ENCODE data around the gene GNAS.

The GNAS gene

DNA sequence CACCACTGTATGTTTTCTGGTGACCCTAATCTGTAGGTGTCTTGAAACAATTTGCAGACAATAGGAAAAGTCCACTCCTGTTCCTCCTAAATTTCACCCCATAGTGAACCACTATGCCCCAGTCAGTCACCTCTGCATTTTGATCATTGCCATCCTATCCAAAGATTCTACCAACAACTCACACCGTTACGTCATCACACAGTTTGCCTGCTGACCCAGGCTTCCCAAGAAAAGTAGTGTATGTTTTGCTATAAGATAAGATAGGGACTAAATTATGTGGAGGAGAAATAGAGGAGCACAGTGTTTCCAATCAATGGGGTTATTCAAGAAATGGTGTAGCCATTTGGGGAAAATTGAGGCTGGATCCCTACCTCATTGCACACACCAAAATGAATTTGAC lies 58.8 kb downstream of the GNAS start:
- TF ChIP-seq, protein P1, sequence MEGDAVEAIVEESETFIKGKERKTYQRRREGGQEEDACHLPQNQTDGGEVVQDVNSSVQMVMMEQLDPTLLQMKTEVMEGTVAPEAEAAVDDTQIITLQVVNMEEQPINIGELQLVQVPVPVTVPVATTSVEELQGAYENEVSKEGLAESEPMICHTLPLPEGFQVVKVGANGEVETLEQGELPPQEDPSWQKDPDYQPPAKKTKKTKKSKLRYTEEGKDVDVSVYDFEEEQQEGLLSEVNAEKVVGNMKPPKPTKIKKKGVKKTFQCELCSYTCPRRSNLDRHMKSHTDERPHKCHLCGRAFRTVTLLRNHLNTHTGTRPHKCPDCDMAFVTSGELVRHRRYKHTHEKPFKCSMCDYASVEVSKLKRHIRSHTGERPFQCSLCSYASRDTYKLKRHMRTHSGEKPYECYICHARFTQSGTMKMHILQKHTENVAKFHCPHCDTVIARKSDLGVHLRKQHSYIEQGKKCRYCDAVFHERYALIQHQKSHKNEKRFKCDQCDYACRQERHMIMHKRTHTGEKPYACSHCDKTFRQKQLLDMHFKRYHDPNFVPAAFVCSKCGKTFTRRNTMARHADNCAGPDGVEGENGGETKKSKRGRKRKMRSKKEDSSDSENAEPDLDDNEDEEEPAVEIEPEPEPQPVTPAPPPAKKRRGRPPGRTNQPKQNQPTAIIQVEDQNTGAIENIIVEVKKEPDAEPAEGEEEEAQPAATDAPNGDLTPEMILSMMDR (IDR thresholded peaks at IDR 0.05; ENCODE audit: low read depth, low read length) = no peak
- no peak overlapping the region for H3K4me3 ChIP-seq (ENCODE audit: low read depth, low read length)

DNA sequence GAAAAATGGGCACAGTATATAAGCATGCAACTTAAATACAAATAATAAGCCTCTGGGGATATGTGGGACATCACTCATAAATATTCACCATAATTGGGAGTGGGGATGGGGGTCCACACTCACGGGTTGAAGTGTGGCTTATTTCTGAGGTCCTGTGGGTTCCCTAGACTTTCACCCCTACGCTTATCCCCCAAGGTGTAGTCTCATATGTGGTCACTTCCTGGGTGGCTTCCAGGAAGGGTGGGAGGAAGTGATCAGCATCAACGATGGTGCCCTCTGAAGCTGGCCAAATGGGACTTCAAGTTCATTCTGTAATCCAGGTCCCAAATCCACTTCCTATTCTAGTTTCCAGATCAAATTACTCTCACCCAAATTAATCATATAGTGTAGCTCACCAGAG lies 59.5 kb downstream of the GNAS start:
- no peak overlapping the region for H3K4me3 ChIP-seq (ENCODE audit: low read depth, low read length)
- TF ChIP-seq, protein P1 (IDR thresholded peaks at IDR 0.05; ENCODE audit: low read depth, low read length) = no peak

- H3K4me3 ChIP-seq (ENCODE audit: low read depth, low read length) = no peak overlapping the region
- TF ChIP-seq, protein P1 (IDR thresholded peaks at IDR 0.05; ENCODE audit: low read depth, low read length) = no peak
Observed at GRCh38 chr20:58913079-58913478, 60.6 kb downstream of the GNAS start.

- TF ChIP-seq, protein P1 (IDR thresholded peaks at IDR 0.05; ENCODE audit: low read depth, low read length) = no peak
- H3K4me3 ChIP-seq (ENCODE audit: low read depth, low read length) = no peak overlapping the region
Observed at GRCh38 chr20:58918621-58919020, 66.1 kb downstream of the GNAS start.

DNA sequence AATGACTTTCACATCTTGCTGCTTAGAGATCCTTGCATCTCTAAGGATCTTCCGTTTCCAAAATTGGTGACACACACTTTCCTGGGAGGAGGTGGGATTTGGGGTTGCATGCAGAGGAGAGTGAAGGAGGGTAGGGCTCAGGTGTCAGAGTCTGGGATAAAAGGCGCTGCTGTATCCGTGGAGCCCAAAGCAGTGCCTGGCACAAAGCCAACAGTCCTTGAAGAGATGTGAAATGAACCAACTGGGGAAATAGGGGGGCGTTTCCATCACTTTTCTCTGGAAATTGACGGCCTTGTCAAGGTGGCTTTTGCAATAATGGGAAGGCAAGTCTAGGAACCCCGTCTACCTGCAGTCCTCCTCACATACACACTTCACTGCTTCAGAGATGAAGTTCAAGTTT lies 69.0 kb downstream of the GNAS start:
- TF ChIP-seq, protein P1 (IDR thresholded peaks at IDR 0.05; ENCODE audit: low read depth, low read length) = no peak
- H3K4me3 ChIP-seq (ENCODE audit: low read depth, low read length) = no peak overlapping the region

- H3K4me3 ChIP-seq (ENCODE audit: low read depth, low read length) = no peak overlapping the region
- TF ChIP-seq, protein P1 (IDR thresholded peaks at IDR 0.05; ENCODE audit: low read depth, low read length) = no peak
Observed at GRCh38 chr20:58922036-58922435, 69.5 kb downstream of the GNAS start.

DNA sequence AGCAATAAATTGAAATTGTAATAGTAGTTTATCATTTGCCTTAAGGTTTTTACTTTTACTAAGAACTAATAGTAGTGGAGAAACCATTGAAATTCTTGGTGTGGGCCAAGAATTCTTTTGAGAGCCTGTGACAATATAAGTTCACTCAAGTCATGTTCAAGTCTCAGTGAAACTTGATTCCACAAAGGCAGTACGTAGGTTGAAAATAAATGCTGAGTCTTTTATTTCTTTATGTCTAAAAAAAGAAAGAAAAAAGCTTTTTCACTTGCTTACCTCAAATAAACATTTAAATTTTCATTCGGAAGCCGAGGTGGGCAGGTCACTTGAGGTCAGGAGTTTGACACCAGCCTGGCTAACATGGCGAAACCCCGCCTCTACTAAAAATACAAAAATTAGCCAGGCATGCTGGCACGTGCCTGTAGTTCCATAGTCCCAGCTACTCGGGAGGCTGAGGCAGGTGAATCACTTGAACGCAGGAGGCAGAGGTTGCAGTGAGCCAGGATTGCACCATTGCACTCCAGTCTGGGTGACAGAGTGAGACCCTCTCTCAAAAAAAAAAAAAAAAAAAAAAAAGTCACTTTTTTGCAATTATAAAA lies 70.7 kb downstream of the GNAS start:
- TF ChIP-seq, protein P1 (IDR thresholded peaks at IDR 0.05; ENCODE audit: low read depth, low read length) = no peak
- H3K4me3 ChIP-seq (ENCODE audit: low read depth, low read length) = no peak overlapping the region

Measured in WI38 (cell line).